Tibial nerve (tissue), 3 donors: ENCODE results near the gene AVP.

Experiments
- POLR2A ChIP-seq, 2 donors: fragments of 450-650 bp; IDR thresholded peaks; one replicate each; pipeline ENCODE4 v1.6.1; 2017; ENCODE audit warnings: antibody characterized with exemption in 2 of 2, mild to moderate bottlenecking in 2 of 2, moderate library complexity in 2 of 2
- TF ChIP-seq, protein P1 (sequence below), 5 experiments: fragments of 200-600 bp in 3 of 5; fragments of 450-650 bp in 2 of 5; sonication (generic) in 3 of 5; IDR thresholded peaks; one replicate each; pipeline ENCODE4 v1.5.1; 2016 to 2019; ENCODE audit warnings: antibody characterized with exemption in 5 of 5, mild to moderate bottlenecking in 3 of 5, moderate library complexity in 2 of 5

DNA sequence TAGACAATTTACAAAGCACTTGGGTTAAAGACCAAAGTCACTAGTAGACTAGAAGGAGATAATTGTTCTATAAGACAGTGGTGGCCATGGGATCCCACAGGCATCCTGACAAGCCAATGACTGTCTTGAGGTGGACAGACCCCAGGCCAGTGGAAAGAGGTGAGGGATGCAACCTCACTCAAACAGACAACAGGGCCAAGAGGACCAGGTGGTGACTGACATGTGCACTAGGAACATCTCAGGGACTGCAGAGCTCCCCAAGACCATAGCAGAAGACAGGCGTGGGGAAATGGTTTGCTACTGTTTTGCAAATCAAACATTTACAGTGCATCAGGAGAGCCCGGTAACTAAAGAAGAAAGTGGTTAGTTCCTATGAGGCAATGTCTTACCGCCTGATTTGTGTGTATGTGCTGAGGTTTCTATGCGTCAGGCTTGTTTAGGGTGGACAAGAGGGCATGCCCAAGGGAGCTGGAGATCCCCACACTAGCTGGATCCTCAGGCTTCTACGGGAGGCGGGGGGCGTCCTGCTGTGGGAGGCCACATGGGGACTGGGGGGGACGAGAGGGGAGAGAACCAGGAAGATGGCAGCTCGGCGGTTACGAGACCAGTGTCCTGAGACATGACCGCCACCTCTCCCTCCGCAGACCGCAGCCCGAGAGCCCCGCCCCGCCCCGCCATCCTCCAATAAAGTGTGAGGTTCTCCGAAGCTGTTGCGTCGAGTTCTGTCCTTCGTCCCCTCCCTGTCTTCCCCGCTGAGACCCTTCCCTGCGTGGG is 39.3 kb downstream of the AVP start:
- TF ChIP-seq POLR2A (IDR thresholded peaks at IDR 0.05) = no peak
- TF ChIP-seq, protein P1, sequence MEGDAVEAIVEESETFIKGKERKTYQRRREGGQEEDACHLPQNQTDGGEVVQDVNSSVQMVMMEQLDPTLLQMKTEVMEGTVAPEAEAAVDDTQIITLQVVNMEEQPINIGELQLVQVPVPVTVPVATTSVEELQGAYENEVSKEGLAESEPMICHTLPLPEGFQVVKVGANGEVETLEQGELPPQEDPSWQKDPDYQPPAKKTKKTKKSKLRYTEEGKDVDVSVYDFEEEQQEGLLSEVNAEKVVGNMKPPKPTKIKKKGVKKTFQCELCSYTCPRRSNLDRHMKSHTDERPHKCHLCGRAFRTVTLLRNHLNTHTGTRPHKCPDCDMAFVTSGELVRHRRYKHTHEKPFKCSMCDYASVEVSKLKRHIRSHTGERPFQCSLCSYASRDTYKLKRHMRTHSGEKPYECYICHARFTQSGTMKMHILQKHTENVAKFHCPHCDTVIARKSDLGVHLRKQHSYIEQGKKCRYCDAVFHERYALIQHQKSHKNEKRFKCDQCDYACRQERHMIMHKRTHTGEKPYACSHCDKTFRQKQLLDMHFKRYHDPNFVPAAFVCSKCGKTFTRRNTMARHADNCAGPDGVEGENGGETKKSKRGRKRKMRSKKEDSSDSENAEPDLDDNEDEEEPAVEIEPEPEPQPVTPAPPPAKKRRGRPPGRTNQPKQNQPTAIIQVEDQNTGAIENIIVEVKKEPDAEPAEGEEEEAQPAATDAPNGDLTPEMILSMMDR (IDR thresholded peaks at IDR 0.05) = no peak
